Stimulated activated CD4-positive, alpha-beta T cell treated with anti-CD3 and anti-CD28 coated beads, Interleukin-1b, Interleukin-23, amount 100 ng/mL, for 1 hour (primary cell): ENCODE measurements around the gene XXYLT1.

Experiments
- DNase-seq, 2 donors: peaks; one replicate each; pipeline ENCODE4 v3.0.0-alpha.2; 2020; ENCODE audit warnings: low read depth in 2 of 2

XXYLT1 gene

DNA sequence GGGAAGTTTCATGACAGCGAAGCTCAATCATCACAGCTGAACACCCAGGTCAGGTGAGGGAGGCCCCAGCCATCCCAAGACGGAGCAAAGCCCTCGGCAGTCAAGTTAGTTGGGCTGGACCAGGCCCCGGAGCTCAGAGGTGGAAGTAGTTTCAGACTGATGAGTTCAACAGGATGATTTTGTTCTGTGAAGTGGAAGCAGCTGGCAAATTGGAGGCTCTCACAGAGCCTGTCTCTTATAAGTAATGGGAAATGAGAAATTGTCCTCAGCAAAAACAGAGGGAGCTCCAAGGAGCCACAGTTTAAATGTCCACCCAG is 245.1 kb downstream of the XXYLT1 start:
- DNase-seq, result no peak

- DNase-seq, result no peak
Measured at GRCh38 chr3:195025056-195025883, 245.7 kb downstream of the XXYLT1 start.

DNA sequence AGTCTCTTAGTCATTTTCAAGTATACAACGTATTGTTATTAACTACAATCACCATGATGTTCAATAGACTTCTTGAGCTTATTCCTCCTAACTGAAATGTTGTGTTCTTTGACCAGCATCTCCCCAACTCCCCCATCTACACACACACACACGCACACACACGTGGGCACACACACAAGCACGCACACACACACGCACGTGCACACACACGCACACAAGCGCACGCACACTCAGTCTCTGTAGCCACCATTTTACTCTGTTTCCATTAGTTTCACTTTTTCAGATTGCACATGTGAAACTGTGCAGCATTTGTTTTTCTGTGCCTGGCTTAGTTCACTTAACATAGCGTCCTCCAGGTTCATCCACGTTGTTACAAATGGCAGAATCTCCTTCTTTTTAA is 247.0 kb downstream of the XXYLT1 start:
- DNase-seq, result no peak

DNA sequence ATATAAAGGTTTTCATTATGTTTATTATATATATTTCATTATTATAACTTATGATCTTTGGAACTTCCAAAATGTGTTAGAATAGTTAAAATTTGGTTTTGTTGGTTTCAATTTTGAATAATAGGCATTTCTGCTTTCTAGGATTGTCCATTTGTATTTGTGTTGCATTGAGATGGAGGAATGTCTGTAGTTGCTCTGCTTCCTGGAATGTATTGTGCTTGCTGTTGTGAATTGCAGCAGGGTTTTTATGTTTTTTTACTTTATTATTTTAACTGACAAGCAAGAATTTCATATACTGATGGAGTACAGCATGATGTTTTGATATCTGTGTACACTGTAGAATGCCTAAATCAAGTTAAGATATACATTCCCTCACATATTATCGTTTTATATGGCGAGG is 247.4 kb downstream of the XXYLT1 start:
- no peak for DNase-seq

- no peak for DNase-seq
Measured at GRCh38 chr3:195021692-195022091, 249.3 kb downstream of the XXYLT1 start.

DNA sequence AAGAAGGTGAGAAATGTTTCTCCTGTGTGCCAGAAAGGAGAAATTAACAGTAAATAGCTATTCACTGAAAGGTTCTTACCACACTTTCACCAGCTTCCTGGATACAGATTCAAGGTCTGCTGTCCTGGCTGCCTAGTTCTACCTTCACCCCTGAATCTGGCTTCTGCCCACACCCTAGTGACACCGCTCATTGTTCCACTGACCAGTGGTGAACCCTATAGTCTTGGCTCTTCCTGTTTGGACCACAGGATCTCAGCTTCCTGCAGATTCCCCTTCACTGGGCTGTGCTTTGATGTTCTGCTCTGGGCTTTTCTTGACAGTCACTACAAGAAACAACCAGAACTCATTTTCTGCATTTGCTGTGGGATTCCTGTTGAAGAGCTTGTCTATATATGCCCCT is 250.0 kb downstream of the XXYLT1 start:
- DNase-seq, result no peak

DNA sequence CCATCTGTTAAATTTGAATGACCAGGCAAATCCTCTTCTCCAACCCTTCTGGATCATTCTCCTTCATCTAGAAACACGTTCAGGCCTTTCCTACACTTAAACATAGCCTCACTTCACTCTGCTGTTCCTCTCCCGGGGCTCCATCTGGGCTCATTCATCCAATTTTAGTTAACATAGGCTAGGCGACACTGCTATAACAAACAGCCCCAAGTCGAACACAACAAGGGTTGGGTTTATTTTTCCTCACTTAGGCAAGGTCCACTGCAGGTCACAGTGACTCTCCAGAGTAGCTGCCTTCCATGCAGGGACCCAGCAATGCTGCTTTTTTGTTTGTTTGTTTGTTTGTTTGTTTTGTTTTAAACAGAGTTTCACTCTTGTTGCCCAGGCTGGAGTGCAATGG is 250.8 kb downstream of the XXYLT1 start:
- DNase-seq, result no peak

- DNase-seq, result no peak
Measured at GRCh38 chr3:195019335-195019734, 251.6 kb downstream of the XXYLT1 start.
